Endothelial cell of umbilical vein (primary cell): Measurements from ENCODE around the gene USH1G. TPM values are rescaled to one million over a fixed set of nuclear protein-coding genes. Genes with fewer than 3 reads are reported as not detected.

Experiments used
- BruUV-seq: library from RNA; stranded (reverse); fragments of 400-500 nt; replicated peaks from 2 replicates; lab custom pipeline; 2021; lab: Mats Ljungman, UMichigan
- CTCF ChIA-PET: fragments of 300-600, 350-600 bp; sonication (Branson Sonifier 250); formaldehyde crosslinking; loops from one replicate; lab custom pipeline; 2021; ENCODE audit warnings: antibody characterized with exemption, inconsistent platforms; lab: Charles Lee
- POLR2A ChIA-PET: fragments of 300-600, 350-600 bp; sonication (Branson Sonifier 250); formaldehyde crosslinking; loops from one replicate; lab custom pipeline; 2021; ENCODE audit warnings: antibody characterized with exemption, inconsistent platforms; lab: Charles Lee
- DNase-seq: peaks from one replicate; pipeline ENCODE4 v3.0.0-alpha.2; 2011; ENCODE audit warnings: low read depth, low spot score
- FAIRE-seq: peaks from 2 replicates; lab custom pipeline; 2011; peaks lifted over from hg19 to GRCh38; lab: Jason Lieb, UNC
- H2AFZ ChIP-seq: 2 replicates; pipeline ENCODE4 v1.6.0; 2012; ENCODE audit warnings: low read depth, low read length, control low read depth, inconsistent platforms
- H3K27ac ChIP-seq: 2 replicates; pipeline ENCODE4 v1.5.1; 2011; ENCODE audit warnings: low read depth, mild to moderate bottlenecking, control low read depth, low read length, moderate library complexity; ENCODE audit not compliant: insufficient read depth
- H3K27me3 ChIP-seq, 2 experiments: 2 replicates each; pipeline versions ENCODE4 v1.6.0 to v1.6.1; 2011; ENCODE audit warnings: low read length in 2 of 2, mixed read lengths in 1 of 2; ENCODE audit not compliant: control insufficient read depth in 2 of 2, insufficient read depth in 2 of 2
- H3K36me3 ChIP-seq, 2 experiments: 2 replicates in 1 of 2; 3 replicates in 1 of 2; pipeline ENCODE4 v1.5.1; 2011; ENCODE audit warnings: low read length in 2 of 2, mild to moderate bottlenecking in 1 of 2, moderate library complexity in 1 of 2; ENCODE audit not compliant: control insufficient read depth in 2 of 2, insufficient read depth in 2 of 2; ENCODE audit errors: extremely low read depth in 1 of 2
- H3K4me1 ChIP-seq: 3 replicates; pipeline ENCODE4 v1.5.1; 2011; ENCODE audit warnings: mild to moderate bottlenecking, low read length; ENCODE audit not compliant: control insufficient read depth, insufficient read depth; ENCODE audit errors: extremely low read depth
- H3K4me2 ChIP-seq: 2 replicates; pipeline ENCODE4 v1.6.1; 2011; ENCODE audit warnings: low read length, control low read depth, mixed read lengths; ENCODE audit not compliant: insufficient read depth
- H3K4me3 ChIP-seq, 3 experiments: fragments of 200-600 bp in 1 of 3; sonication (generic), shearing (Covaris generic) in 1 of 3; replicated peaks in 1 of 3; 2 replicates each; pipeline ENCODE4 v1.5.1; 2011 to 2016; ENCODE audit warnings: control low read depth in 3 of 3, low read length in 3 of 3, mild to moderate bottlenecking in 2 of 3, inconsistent platforms in 1 of 3, low read depth in 1 of 3, moderate library complexity in 1 of 3; ENCODE audit not compliant: insufficient read depth in 1 of 3
- H3K79me2 ChIP-seq: 2 replicates; pipeline ENCODE4 v1.6.0; 2012; ENCODE audit warnings: low read length, inconsistent platforms; ENCODE audit not compliant: control insufficient read depth, insufficient read depth
- H3K9ac ChIP-seq: replicated peaks from 2 replicates; pipeline ENCODE3; 2011; ENCODE audit warnings: low read length, control low read depth; ENCODE audit not compliant: insufficient read depth; ENCODE audit errors: extremely low read depth
- H3K9me1 ChIP-seq: replicated peaks from 3 replicates; pipeline ENCODE4 v1.6.0; 2011; ENCODE audit warnings: mild to moderate bottlenecking, low read length; ENCODE audit not compliant: control insufficient read depth, insufficient read depth; ENCODE audit errors: extremely low read depth
- H3K9me3 ChIP-seq: replicated peaks from 2 replicates; pipeline ENCODE4 v1.5.1; 2012; ENCODE audit warnings: low read length, inconsistent platforms; ENCODE audit not compliant: control insufficient read depth, insufficient read depth
- H4K20me1 ChIP-seq: replicated peaks from 2 replicates; pipeline ENCODE3; 2011; ENCODE audit warnings: mild to moderate bottlenecking, low read length; ENCODE audit not compliant: control insufficient read depth, insufficient read depth; ENCODE audit errors: extremely low read depth
- CTCF ChIP-seq, 2 donors: IDR thresholded peaks; 1 replicate in 1 of 2; 2 replicates in 1 of 2; pipeline ENCODE4 v1.5.1; 2011; ENCODE audit warnings: low read length in 2 of 2, mild to moderate bottlenecking in 2 of 2, moderate library complexity in 2 of 2, control low read depth in 1 of 2, inconsistent platforms in 1 of 2, low read depth in 1 of 2; ENCODE audit not compliant: insufficient read depth in 1 of 2; ENCODE audit errors: extremely low read depth in 1 of 2
- EZH2 ChIP-seq: IDR thresholded peaks from 2 replicates; pipeline ENCODE4 v1.6.1; 2012; ENCODE audit warnings: borderline replicate concordance, low read depth, mild to moderate bottlenecking, moderate library complexity, low read length, inconsistent platforms; ENCODE audit not compliant: severe bottlenecking
- FOS ChIP-seq: IDR thresholded peaks from 2 replicates; pipeline ENCODE4 v1.6.1; 2011; ENCODE audit warnings: mild to moderate bottlenecking, low read length, moderate library complexity, borderline replicate concordance; ENCODE audit not compliant: insufficient read depth
- GATA2 ChIP-seq: IDR thresholded peaks from 2 replicates; pipeline ENCODE4 v1.7.0; 2011; ENCODE audit warnings: low read depth, mild to moderate bottlenecking, moderate library complexity, mixed read lengths, low read length; ENCODE audit not compliant: insufficient read length, insufficient read depth
- JUN ChIP-seq: IDR thresholded peaks from 2 replicates; pipeline ENCODE4 v1.6.1; 2011; ENCODE audit warnings: borderline replicate concordance, low read depth; ENCODE audit not compliant: insufficient read length, insufficient read depth
- MAX ChIP-seq: IDR thresholded peaks from 2 replicates; pipeline ENCODE4 v1.6.1; 2011; ENCODE audit not compliant: insufficient read depth, insufficient read length
- MYC ChIP-seq: IDR thresholded peaks from one replicate; pipeline ENCODE4 v1.6.1; 2011; ENCODE audit warnings: mild to moderate bottlenecking, low read depth, low read length
- POLR2A ChIP-seq: IDR thresholded peaks from 2 replicates; pipeline ENCODE4 v1.6.1; 2012; ENCODE audit warnings: low read depth, mild to moderate bottlenecking, control low read depth, low read length
- POLR2AphosphoS5 ChIP-seq: IDR thresholded peaks from 2 replicates; pipeline ENCODE4 v1.6.1; 2012; ENCODE audit warnings: low read depth, mild to moderate bottlenecking, control low read depth, low read length, moderate library complexity; ENCODE audit not compliant: insufficient read depth
- dilution Hi-C: fragments of 300-500 bp; cut with MboI; formaldehyde crosslinking; loops from one replicate; pipeline ENCODE4 v1.15.0; 2019; ENCODE audit warnings: low sequenced_read_pairs; ENCODE audit not compliant: extremely low pct_ligation_motif_present
- intact Hi-C: fragments of 100-400 bp; cut with micrococcal nuclease; formaldehyde crosslinking; loops from one replicate; pipeline ENCODE4 v1.10.0; 2022
- polyA plus RNA-seq, 4 experiments: library from polyadenylated mRNA; depleted of rRNA in 3 of 4; stranded (reverse) in 3 of 4; unstranded in 1 of 4; fragments of >200 nt; gene quantifications; 2 replicates each; pipeline versions ENCODE4 v1.2.1 to v1.2.3, GENCODE V29; 2011 to 2012; ENCODE audit warnings: missing spikeins in 1 of 4
- total RNA-seq: library from RNA; stranded (reverse); gene quantifications from 2 replicates; pipeline ENCODE4 v1.2.3, GENCODE V29; 2021

The USH1G gene
- total and polyA plus RNA-seq, 2 donors (not counting 3 experiments of a cell fraction or from before 2014, with no cell fraction given), result not detected

- BruUV-seq, result no TSS peak
- H3K9me3 ChIP-seq, result no peaks in the 10 kb centered on the region
- FAIRE-seq (no peak), DNase-seq (no peak)
- intact Hi-C loops (no loop called here), dilution Hi-C loops (no loop called here)
- no peak overlapping the region for H3K27ac ChIP-seq
- H3K9me1 ChIP-seq, result no peaks in the 10 kb centered on the region
- H4K20me1 ChIP-seq, result no peaks in the 10 kb centered on the region
- CTCF ChIA-PET, result interaction anchor here (1.0 kb wide), 1 partner anchor 23 kb away, joined by 3 read pairs; the partner anchor contains the start of gene OTOP2
- H3K4me3 ChIP-seq, result no peak overlapping the region
- no peaks in the 10 kb centered on the region for H3K4me1 ChIP-seq
- peaks cover 0 to 2% of the 10 kb centered on the region in 2 experiments for H3K27me3 ChIP-seq
- no peak for TF ChIP-seq JUN
- no peak for TF ChIP-seq MAX
- no peak for TF ChIP-seq GATA2
- no peak for TF ChIP-seq FOS
- TF ChIP-seq POLR2A, result no peak
- TF ChIP-seq CTCF (IDR thresholded peaks at IDR 0.05; ENCODE audit: extremely low read depth in 1 of 2, insufficient read depth in 1 of 2, low read depth in 1 of 2, low read length in 2 of 2), result no peak
- TF ChIP-seq MYC, result no peak
- TF ChIP-seq EZH2, result no peak
- no peak for TF ChIP-seq POLR2AphosphoS5
- H3K9ac ChIP-seq, result no peak overlapping the region
- H3K79me2 ChIP-seq, result no peaks in the 10 kb centered on the region
- no peak overlapping the region for H2AFZ ChIP-seq
- no peak overlapping the region for H3K4me2 ChIP-seq
- POLR2A ChIA-PET, result no interaction called here
- no peaks in the 10 kb centered on the region for H3K36me3 ChIP-seq
These were observed 23.6 kb upstream of the USH1G start for GRCh38 chr17:74946641-74947040.
